ENCODE results near the gene ULK4.

Gene ULK4

GRCh38 chr3:41241800-41242571 lies 719.9 kb downstream of the ULK4 start:
- DNase-seq: no peak

DNA sequence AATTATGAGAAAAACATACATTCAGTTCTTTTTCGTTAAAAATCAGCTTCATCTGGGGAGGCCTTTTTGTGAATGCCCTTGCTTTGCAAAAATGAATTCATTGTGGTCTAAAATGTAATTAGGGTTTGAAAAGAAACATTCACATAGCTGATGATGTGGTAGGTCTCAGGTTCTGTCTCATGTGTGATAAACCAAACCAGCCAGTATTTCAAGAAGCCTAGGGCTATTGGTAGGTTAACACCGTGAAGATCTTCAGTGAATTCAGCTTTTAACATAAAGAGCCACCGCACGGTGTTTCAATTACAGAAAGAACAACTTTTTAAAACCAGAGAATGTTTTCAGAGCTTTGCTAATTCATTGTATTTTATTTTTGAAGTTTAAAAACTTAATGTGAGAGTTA lies 720.7 kb downstream of the ULK4 start:
- no peak for DNase-seq

DNA sequence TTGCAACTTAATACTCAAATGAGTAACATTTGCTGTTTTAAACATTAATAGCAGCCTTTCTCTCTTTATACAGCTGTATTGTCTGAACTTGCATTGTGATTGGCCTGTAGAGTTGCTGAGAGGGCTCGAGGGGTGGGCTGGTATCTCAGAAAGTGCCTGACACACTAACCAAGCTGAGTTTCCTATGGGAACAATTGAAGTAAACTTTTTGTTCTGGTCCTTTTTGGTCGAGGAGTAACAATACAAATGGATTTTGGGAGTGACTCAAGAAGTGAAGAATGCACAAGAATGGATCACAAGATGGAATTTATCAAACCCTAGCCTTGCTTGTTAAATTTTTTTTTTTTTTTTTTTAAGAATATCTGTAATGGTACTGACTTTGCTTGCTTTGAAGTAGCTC lies 722.3 kb downstream of the ULK4 start:
- DNase-seq: no peak

- no peak for DNase-seq
These were observed 724.0 kb downstream of the ULK4 start for GRCh38 chr3:41237907-41238306.

- no peak for DNase-seq
These were observed 725.7 kb downstream of the ULK4 start for GRCh38 chr3:41236228-41236627.

- no peak for DNase-seq
These were observed 726.8 kb downstream of the ULK4 start for GRCh38 chr3:41234823-41235721.

- DNase-seq: no peak
These were observed 737.6 kb downstream of the ULK4 start for GRCh38 chr3:41224120-41224806.

GRCh38 chr3:41223691-41224090 lies 738.2 kb downstream of the ULK4 start:
- no peak for DNase-seq

- DNase-seq: no peak
These were observed 738.8 kb downstream of the ULK4 start for GRCh38 chr3:41223078-41223477.

GRCh38 chr3:41222501-41222900 lies 739.4 kb downstream of the ULK4 start:
- DNase-seq: no peak

GRCh38 chr3:41222012-41222411 lies 739.9 kb downstream of the ULK4 start:
- no peak for DNase-seq

DNA sequence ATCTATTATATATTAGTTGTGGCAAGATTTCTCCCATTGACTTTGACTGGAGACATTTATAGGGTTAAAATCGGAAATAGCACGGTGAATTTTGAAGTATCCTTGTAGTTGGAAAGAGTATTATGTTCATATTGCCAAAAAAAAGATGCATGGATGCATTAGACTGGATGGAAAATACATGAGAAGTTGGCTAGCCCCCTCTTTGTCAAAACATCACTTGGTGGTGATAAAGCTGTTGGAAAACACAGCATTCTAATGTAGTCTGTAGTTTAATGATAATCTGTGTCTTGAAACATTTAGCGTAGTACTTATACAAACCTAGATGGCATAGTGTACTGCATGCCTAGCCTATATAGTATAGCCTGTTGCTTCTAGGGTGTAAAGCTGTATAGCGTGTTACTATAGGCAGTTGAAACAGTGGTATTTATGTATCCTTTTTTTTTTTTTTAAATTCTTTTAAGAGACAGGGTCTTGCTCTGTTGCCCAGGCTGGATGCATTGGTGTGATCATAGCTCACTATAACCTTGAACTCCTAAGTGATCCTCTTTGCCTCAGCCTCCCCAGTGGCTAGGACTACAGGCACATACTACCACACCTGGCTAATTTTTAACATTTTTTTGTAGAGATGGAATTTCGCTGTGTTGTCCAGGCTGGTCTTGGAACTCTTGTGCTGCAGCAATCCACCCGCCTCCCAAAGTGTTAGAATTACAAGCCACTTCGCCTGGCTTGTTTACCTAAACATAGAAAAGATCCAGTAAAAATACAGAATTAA lies 740.8 kb downstream of the ULK4 start:
- DNase-seq: no peak

GRCh38 chr3:41219424-41219823 lies 742.5 kb downstream of the ULK4 start:
- no peak for DNase-seq

- no peak for DNase-seq
These were observed 744.9 kb downstream of the ULK4 start for GRCh38 chr3:41216993-41217392.

- no peak for DNase-seq
These were observed 745.5 kb downstream of the ULK4 start for GRCh38 chr3:41216422-41216821.

DNA sequence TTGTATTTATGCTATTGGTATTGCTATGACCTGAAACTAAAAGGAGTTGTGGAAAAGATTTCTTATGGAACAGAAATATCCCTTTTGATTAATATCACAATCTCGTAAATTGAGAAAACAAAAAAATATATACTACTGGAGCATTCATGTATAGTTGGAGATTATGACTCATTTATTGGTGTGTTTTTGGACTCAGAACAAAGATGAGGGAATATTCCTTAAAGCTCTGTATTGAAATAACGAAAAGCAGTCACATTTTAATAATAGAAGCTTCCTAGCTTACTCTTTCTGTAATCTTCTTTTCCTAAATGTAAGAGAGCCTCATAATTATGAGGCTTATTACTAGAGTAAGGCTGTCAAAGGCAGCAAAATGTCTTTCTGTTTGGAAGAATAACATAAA lies 748.3 kb downstream of the ULK4 start:
- DNase-seq: no peak

DNA sequence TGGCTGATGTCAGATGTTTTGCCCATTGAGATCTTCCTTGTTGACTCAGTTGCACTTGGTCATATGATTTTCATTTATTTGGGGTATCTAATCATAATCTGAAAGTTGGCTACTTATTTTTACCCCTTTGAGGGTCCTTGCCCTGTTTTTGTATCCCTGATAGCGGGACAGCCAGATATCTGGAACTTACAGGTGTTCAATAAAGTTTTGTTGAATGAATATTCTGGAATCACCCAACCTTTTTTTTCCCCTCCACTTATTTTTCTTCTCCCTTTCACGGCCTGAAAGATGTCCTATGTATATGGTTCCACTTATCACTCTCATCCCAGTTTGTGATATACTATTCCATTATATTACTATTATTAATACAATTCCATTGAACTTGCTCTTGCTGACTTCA lies 749.8 kb downstream of the ULK4 start:
- DNase-seq: no peak

DNA sequence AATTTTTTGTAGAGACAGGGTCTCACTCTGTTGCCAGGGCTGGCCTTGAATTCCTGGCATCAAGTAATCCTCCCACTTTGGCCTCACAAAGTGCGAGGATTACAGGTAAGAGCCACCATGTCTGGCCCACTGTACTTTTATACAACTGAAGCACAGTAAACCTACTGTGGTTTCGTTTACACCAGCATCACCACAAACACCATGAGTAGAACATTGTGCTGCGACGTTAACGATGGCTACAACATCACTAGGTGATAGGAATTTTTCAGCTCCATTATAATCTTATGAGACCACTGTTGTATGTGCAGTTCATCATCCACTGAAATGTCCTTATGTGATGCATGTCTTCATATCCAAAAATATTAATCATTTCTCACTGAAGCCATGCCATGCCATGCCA lies 750.9 kb downstream of the ULK4 start:
- DNase-seq: no peak

DNA sequence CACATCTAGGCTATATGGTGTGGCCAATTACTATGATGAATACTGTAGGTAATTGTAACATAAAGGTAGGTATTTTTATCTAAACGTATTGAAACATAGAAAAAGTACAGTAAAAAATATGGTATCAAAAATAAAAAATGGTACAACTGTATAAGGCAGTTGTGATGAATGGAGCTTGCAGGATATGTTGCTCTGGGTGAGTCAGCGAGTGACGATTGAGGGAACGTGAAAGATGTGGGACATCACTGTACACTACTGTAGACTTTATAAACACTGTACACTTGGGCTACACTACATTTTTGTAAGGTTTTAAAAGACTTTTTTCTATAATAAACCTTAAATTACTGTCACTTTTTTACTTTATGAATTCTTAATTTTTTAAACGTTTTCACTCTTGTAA lies 752.3 kb downstream of the ULK4 start:
- no peak for DNase-seq

- DNase-seq: no peak
These were observed 753.2 kb downstream of the ULK4 start for GRCh38 chr3:41208507-41209220.

DNA sequence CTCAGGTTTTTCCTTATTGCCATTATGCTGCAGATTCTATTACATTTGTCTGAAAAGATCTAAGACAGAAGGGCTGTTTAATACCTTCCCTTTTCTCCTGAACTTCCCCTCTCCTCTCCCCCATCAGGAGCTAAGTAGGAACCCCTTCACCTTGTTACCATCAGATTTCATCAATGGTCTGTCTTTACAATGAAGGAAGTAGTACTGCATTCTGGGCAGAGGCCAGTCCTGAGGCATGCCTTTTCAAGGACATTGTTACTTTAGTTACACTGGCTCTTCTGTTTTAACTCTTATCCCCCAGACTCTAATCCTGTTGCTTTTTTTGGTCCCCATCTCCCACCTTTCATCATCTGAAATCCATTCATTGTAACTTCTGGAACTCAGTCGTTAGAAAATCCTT lies 754.5 kb downstream of the ULK4 start:
- no peak for DNase-seq

- DNase-seq: no peak
These were observed 756.3 kb downstream of the ULK4 start for GRCh38 chr3:41205591-41205990.

All from NCI-H1092 (cell line).